T47D (cell line): ENCODE results near the gene CELF2.

Experiments used
- DNase-seq, 2 experiments: peaks; one replicate each; pipeline versions ENCODE4 v3.0.0 to v3.0.0-alpha.2; 2011 to 2012; ENCODE audit warnings: low read depth in 1 of 2, low spot score in 1 of 2
- JUND ChIP-seq: IDR thresholded peaks from 2 replicates; pipeline ENCODE4 v1.6.1; 2012; ENCODE audit warnings: low read depth
- in situ Hi-C: cut with HindIII; loops from 2 replicates; pipeline ENCODE4 v1.10.0; 2016; ENCODE audit warnings: low sequenced_read_pairs, low pct_unique_long_range_greater_than_20kb

The CELF2 gene

GRCh38 chr10:11209830-11210181 lies 192.1 kb downstream of the CELF2 start:
- no peak for DNase-seq
- in situ Hi-C loops = no loop called here

GRCh38 chr10:11210211-11210922 lies 192.7 kb downstream of the CELF2 start:
- no peak for DNase-seq
- in situ Hi-C loops = no loop called here
- no peak for TF ChIP-seq JUND

More at GRCh38 chr10:11209830-11210181, 192.1 kb downstream of the CELF2 start:
- no peak for TF ChIP-seq JUND

- TF ChIP-seq JUND = no peak
- in situ Hi-C loops = no loop called here
- DNase-seq = no peak
These were observed 194.8 kb downstream of the CELF2 start for GRCh38 chr10:11212288-11213085.

GRCh38 chr10:11213137-11213536 lies 195.5 kb downstream of the CELF2 start:
- TF ChIP-seq JUND = no peak
- in situ Hi-C loops = no loop called here
- DNase-seq = no peak

GRCh38 chr10:11214407-11214806 lies 196.7 kb downstream of the CELF2 start:
- in situ Hi-C loops = no loop called here
- TF ChIP-seq JUND = no peak
- no peak for DNase-seq

GRCh38 chr10:11215471-11215870 lies 197.8 kb downstream of the CELF2 start:
- TF ChIP-seq JUND = no peak
- in situ Hi-C loops = no loop called here
- DNase-seq = no peak

- in situ Hi-C loops = no loop called here
- TF ChIP-seq JUND = no peak
- DNase-seq = no peak
These were observed 199.8 kb downstream of the CELF2 start for GRCh38 chr10:11217521-11217920.

- TF ChIP-seq JUND = no peak
- in situ Hi-C loops = no loop called here
These were observed 200.7 kb downstream of the CELF2 start for GRCh38 chr10:11218395-11218794.

GRCh38 chr10:11219431-11219830 lies 201.8 kb downstream of the CELF2 start:
- TF ChIP-seq JUND = no peak
- in situ Hi-C loops = no loop called here
- no peak for DNase-seq

More at GRCh38 chr10:11218395-11218794, 200.7 kb downstream of the CELF2 start:
- DNase-seq = no peak

GRCh38 chr10:11223081-11223480 lies 205.4 kb downstream of the CELF2 start:
- in situ Hi-C loops = no loop called here
- no peak for TF ChIP-seq JUND
- DNase-seq = no peak

- in situ Hi-C loops = no loop called here
- no peak for DNase-seq
- TF ChIP-seq JUND = no peak
These were observed 206.0 kb downstream of the CELF2 start for GRCh38 chr10:11223507-11224140.

GRCh38 chr10:11224321-11224720 lies 206.6 kb downstream of the CELF2 start:
- TF ChIP-seq JUND = no peak
- DNase-seq = no peak
- in situ Hi-C loops = no loop called here

- in situ Hi-C loops = no loop called here
- TF ChIP-seq JUND = no peak
- DNase-seq = no peak
These were observed 207.2 kb downstream of the CELF2 start for GRCh38 chr10:11224792-11225416.
